Prostate gland (tissue), 2 donors: ENCODE measurements around the gene ABCA5. TPM values are rescaled to one million over a fixed set of nuclear protein-coding genes. Genes with fewer than 3 reads are reported as not detected.

Experiments used
- DNase-seq: peaks from one replicate; pipeline ENCODE4 v3.0.0-alpha.2; 2019; ENCODE audit warnings: low spot score
- H3K27ac ChIP-seq, 2 donors: fragments of 200-600 bp; sonication (generic); 2 replicates each; pipeline ENCODE4 v1.5.1; 2017 to 2019
- H3K27me3 ChIP-seq: fragments of 200-600 bp; sonication (generic); replicated peaks from 2 replicates; pipeline ENCODE4 v1.5.1; 2019; ENCODE audit not compliant: insufficient read depth
- H3K36me3 ChIP-seq, 2 donors: fragments of 200-600 bp; sonication (generic); 1 replicate in 1 of 2; 2 replicates in 1 of 2; pipeline versions ENCODE4 v1.5.1 to v1.8.1; 2017 to 2019
- H3K4me1 ChIP-seq: fragments of 200-600 bp; sonication (generic); replicated peaks from 2 replicates; pipeline ENCODE4 v1.5.1; 2019
- H3K4me3 ChIP-seq, 2 donors: fragments of 200-600 bp; sonication (generic); 2 replicates each; pipeline ENCODE4 v1.5.1; 2017 to 2019
- H3K9me3 ChIP-seq: fragments of 200-600 bp; sonication (generic); 2 replicates; pipeline ENCODE4 v1.5.1; 2017
- POLR2A ChIP-seq: fragments of 450-650 bp; IDR thresholded peaks from one replicate; pipeline ENCODE4 v1.6.1; 2016; ENCODE audit warnings: antibody characterized with exemption, mild to moderate bottlenecking
- POLR2AphosphoS5 ChIP-seq: sonication (generic); formaldehyde crosslinking; IDR thresholded peaks from one replicate; pipeline ENCODE4 v1.6.1; 2017; ENCODE audit warnings: antibody characterized with exemption
- WGBS: methylation state at CpG from one replicate; pipeline ENCODE4 v1.1.5; 2018; 5-methylcytosine and 5-hydroxymethylcytosine counted together
- intact Hi-C: fragments of 100-400 bp; cut with DNase I; formaldehyde crosslinking; loops from one replicate; pipeline ENCODE4 v1.14.2; 2022
- total RNA-seq, 2 donors: library from RNA; depleted of rRNA; stranded (reverse); fragments of >200 nt; gene quantifications; one replicate each; pipeline ENCODE4 v1.1.0, GENCODE V29; 2016
- TF ChIP-seq, protein P1 (sequence below), 4 experiments: fragments of 200-600 bp in 2 of 4; fragments of 450-650 bp in 2 of 4; sonication (generic) in 2 of 4; IDR thresholded peaks; 1 replicate in 3 of 4; 2 replicates in 1 of 4; pipeline ENCODE4 v1.5.1; 2016 to 2019; ENCODE audit warnings: antibody characterized with exemption in 4 of 4, mild to moderate bottlenecking in 2 of 4, moderate library complexity in 2 of 4

ABCA5 gene
- total RNA-seq, 2 donors from 2014 or later: 31.0 to 31.3 TPM

DNA sequence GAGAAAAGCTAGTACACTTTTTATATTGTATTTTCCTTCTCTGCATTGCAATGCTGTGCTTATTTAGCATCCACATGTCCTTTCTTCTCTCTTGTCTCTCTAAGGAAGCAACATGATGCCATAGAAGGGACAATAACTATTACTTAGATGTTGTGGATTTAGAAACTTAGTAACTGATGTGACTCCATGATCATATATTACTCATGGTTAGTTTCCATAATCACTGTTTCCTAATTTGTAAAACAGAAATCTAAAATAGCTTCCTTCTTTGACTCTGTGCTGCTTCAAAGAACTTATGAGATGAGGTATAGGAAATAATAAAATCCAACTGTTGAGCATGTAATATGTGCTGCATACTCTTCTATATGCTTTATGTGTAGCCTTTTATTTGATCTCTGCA lies 6.6 kb upstream of the ABCA5 start:
- intact Hi-C loops: no loop called here

DNA sequence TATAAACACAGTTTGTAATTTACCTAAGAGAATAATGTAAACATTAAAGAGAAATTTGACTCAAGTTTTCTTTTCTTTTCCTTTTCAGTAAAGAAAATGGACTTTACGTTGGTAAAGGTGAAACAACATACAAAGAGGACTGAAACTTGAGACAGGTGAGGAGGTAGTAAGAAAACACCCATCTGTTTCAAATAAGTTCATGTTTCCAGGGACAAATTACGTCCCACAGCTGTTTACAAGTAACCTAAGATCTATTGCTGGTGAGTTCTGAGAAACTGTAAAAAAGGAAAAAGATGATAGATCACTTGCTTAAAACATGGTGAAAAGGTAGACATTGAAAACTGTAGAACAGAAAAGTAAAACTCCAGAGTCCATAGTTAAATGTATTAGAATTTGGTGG lies 4.8 kb upstream of the ABCA5 start:
- H3K4me1 ChIP-seq: no peaks in the 10 kb centered on the region
- no peaks in the 10 kb centered on the region for H3K27me3 ChIP-seq
- no peaks in the 10 kb centered on the region for H3K9me3 ChIP-seq
- intact Hi-C loops: no loop called here
- WGBS: 53% methylated on average over 2 of the region's 2 CpGs
- H3K4me3 ChIP-seq: no peak overlapping the region
- TF ChIP-seq, protein P1, sequence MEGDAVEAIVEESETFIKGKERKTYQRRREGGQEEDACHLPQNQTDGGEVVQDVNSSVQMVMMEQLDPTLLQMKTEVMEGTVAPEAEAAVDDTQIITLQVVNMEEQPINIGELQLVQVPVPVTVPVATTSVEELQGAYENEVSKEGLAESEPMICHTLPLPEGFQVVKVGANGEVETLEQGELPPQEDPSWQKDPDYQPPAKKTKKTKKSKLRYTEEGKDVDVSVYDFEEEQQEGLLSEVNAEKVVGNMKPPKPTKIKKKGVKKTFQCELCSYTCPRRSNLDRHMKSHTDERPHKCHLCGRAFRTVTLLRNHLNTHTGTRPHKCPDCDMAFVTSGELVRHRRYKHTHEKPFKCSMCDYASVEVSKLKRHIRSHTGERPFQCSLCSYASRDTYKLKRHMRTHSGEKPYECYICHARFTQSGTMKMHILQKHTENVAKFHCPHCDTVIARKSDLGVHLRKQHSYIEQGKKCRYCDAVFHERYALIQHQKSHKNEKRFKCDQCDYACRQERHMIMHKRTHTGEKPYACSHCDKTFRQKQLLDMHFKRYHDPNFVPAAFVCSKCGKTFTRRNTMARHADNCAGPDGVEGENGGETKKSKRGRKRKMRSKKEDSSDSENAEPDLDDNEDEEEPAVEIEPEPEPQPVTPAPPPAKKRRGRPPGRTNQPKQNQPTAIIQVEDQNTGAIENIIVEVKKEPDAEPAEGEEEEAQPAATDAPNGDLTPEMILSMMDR (IDR thresholded peaks at IDR 0.05): no peak
- no peak for TF ChIP-seq POLR2A
- no peaks in the 10 kb centered on the region for H3K36me3 ChIP-seq
- DNase-seq: no peak
- H3K27ac ChIP-seq: no peak overlapping the region

More for the DNA sequence above, 6.6 kb upstream of the ABCA5 start:
- no peak for DNase-seq
- no peak for TF ChIP-seq POLR2AphosphoS5
- TF ChIP-seq, protein P1 (IDR thresholded peaks at IDR 0.05): no peak
- TF ChIP-seq POLR2A: no peak
- Histone ChIP-seq H3K36me3 (no peaks in the 10 kb centered on the region), H3K4me3 (no peak overlapping the region), H3K27ac (no peak overlapping the region), H3K9me3 (no peaks in the 10 kb centered on the region), H3K27me3 (no peaks in the 10 kb centered on the region), H3K4me1 (no peaks in the 10 kb centered on the region)

GRCh38 chr17:69326377-69327059 lies 415 bp downstream of the ABCA5 start:
- peak overlapping the region; percentile 62 to 86 for H3K4me3 ChIP-seq
- H3K27me3 ChIP-seq: no peaks in the 10 kb centered on the region
- intact Hi-C loops: loop anchor here (5.0 kb wide), 2 partner anchors 86 to 196 kb away; partner anchors contain the start of gene MAP2K6
- no peaks in the 10 kb centered on the region for H3K4me1 ChIP-seq
- DNase-seq: peak; percentile 20
- WGBS: under 1% methylated on average over 51 of the region's 51 CpGs
- no peaks in the 10 kb centered on the region for H3K36me3 ChIP-seq
- TF ChIP-seq POLR2A (no peak), POLR2AphosphoS5 (no peak)
- TF ChIP-seq, protein P1 (IDR thresholded peaks at IDR 0.05): no peak
- H3K27ac ChIP-seq: peak overlapping the region; percentile 92 to 99
- H3K9me3 ChIP-seq: no peaks in the 10 kb centered on the region

- Histone ChIP-seq H3K27me3 (no peaks in the 10 kb centered on the region), H3K4me3 (peak overlapping the region; percentile 62 to 86), H3K9me3 (no peaks in the 10 kb centered on the region), H3K36me3 (no peaks in the 10 kb centered on the region), H3K4me1 (no peaks in the 10 kb centered on the region), H3K27ac (peak overlapping the region; percentile 92 to 99)
- no peak for DNase-seq
- intact Hi-C loops: loop anchor here (5.0 kb wide), 2 partner anchors 87 to 197 kb away; partner anchors contain the start of gene MAP2K6
- TF ChIP-seq, protein P1 (IDR thresholded peaks at IDR 0.05): no peak
- TF ChIP-seq POLR2A (no peak), POLR2AphosphoS5 (no peak)
- 44% methylated on average over 15 of the region's 15 CpGs for WGBS
Measured at GRCh38 chr17:69325518-69326376, 1.2 kb downstream of the ABCA5 start.
